Activated CD8-positive, alpha-beta memory T cell treated with anti-CD3 and anti-CD28 coated beads for 4 hours (primary cell): ENCODE measurements around the gene TXNIP.

Source experiments
- DNase-seq, 2 donors: peaks; one replicate each; pipeline ENCODE4 v3.0.0-alpha.2; 2020; ENCODE audit warnings: low read depth in 2 of 2

TXNIP gene

GRCh38 chr1:145963265-145964019, 32.9 kb downstream of the TXNIP start:
- no peak for DNase-seq

DNA sequence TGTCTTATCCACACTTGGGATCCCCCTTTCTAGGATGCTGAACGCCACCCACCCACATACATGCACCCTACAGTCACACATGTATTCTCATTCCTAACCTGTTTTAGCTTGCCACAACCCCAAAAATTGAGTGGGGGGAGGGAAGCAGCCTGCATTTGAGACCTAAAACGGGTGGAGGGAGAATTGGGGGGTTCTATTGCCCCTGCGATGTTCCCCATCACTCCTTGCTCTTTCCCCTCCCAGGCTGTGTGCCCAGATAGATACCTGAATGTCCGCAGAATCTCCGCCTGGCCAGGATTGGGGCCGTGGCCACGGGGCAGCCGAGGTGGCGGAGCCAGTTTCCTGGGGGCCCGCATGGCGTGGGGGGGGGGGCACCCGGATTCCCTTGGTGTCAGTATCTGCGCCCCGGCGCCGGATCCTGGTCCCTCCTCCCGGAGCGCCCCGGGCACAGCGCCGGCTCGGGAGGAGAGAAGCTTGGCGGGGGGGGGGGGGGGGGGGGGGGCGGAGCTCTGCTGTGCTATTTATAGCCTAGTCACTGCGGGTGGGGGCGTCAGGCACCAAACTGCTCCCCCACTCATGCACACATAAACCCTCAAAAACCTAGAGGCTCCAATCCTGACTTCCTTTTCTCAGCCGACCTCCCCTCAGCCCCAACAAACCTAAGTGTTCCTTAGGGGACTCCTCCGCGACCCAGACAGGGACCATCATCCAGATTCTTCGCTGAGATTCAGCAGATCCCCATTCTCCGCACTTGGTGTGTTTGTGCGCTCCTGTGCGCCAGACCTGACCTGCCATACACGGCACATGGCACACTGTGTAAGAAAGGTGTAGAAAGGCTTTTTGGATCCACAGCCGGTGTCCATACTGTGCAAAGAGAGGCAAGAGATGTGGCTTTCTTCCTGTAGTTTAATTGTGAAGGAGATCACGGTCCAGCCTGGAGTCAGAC, 33.9 kb downstream of the TXNIP start:
- DNase-seq = no peak

GRCh38 chr1:145961425-145962156, 34.8 kb downstream of the TXNIP start:
- no peak for DNase-seq

- DNase-seq = no peak
Measured at GRCh38 chr1:145961109-145961424, 35.3 kb downstream of the TXNIP start.

DNA sequence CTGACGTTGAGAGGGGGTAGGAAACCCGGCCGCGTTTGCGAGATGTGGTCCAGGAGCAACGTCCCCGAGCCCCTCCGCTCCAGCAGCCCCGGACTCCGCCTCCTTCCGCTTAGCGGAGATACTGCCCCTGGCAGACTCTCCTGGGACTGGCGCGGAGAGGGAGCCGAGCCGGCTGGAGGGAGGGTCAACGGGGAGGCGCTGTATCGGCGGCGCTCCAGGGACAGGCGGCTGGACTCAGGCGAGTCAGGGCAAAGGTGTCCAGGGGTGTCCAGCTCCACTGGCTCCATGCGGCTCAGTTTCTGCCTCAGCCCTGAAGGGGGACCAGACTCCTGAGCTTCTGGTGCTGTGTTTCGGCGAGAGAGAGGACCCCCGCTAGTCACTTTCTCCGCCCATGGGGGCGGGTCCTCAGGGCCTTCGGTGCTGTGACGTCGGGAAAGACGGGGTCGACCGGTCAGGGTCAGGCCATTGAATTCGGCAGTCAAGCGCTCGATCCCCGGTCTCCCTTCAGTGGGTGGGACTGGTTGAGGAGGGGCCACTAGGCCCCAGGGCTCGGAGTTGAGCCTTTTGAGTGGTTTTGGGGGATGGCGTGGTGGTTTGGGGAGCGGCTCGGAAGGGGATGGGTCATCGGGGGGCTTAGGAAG, 35.8 kb downstream of the TXNIP start:
- DNase-seq = no peak

GRCh38 chr1:145959957-145960467, 36.4 kb downstream of the TXNIP start:
- no peak for DNase-seq

GRCh38 chr1:145959333-145959732, 37.0 kb downstream of the TXNIP start:
- DNase-seq = no peak

GRCh38 chr1:145958734-145959133, 37.6 kb downstream of the TXNIP start:
- DNase-seq = no peak

DNA sequence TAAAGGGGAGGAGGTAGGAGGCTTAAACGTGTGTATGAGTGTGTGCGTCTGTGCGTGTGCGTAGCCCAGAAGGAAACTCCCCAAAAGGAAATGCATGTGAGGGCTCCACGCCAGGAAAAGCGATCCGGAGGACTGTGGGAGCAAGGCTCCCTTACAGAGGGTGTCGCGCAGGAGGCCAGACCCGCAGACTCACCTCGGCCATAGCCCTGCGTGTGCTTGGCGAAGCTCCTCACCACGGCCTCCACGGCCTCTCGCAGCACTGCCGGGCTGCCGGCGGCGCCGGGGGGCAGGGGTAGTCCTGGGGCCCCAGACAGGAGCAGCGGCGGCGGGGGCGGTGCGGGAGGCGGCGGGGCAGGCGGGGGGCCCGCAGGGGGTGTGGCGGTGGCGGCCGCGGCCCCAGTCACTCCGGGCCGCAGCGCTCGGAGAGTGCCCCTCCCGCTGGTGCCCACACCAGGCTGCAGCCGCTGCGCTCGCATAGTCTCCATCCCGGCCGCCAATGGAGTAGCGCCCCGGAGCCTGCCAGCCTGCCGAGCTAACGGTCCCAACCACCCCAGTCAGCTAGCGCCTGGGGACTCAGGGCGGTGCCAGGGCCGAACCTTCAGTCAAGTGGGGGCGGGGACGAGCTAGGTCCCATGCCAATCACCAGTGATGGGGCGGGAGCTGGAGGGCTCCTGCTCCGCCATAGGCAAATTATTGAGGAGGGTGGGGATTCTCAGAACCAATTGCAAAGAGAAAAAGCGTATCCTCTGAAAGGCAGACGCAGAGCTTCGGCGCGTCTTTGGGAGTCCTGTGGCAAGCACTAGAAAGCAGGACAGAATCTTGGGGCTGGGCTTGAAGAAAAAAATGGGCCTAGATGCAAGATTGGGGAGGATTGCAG, 38.7 kb downstream of the TXNIP start, which contains the start of gene LIX1L:
TSS of gene LIX1L (minus strand) at position 575 of the 877 bp plus-strand sequence. CDS start at position 485, 90 bp downstream.
- peak; percentile 85 to 86 for DNase-seq

DNA sequence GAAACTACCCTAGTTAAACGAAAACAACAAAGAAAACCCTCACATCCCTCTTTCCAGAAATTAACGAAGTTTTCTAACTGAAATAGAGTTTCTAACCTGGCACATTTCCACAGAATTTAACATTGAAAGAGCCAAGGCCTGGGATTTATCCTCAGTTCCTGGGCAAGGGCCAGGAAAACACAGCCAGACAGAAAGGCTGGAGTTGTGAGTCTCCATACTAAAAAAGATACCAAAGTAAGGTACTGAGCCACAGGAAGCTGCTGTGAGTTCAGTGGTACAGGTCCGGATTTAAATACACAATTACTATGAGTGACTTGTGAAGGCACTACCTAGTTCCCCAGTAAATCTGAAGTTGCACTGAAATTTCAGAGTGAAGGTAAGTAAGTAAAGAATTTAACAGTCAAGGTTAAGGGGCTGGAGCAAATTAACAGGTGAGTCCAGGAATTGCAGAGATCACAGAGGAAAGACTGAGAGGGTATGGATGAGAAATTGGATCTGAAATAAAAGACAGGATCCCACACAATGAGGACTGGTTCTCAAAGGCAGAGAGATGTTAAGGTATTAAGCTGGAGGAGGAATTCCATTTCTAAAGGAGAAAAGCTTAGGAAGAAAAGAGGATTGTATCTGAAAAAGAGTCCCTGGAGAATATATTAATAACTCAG, 39.5 kb downstream of the TXNIP start:
- no peak for DNase-seq

DNA sequence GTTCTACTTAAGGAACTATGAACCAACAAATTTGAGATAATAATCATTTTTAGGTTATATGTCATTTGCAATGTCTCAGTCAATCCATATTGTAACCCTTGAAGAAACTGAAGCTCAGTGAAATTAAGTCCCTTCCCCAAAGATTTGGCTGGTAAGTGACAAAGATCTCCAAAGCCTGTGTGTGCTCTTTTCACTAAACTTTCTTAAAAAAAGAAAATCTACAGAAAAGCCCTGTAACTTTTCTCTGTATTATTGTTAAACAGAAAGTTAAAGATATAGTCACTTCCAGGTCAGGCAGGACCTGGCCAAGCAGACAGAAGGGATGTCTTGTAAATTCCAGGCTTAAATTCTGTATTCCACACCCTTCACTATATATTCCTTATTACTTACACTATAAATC, 40.0 kb downstream of the TXNIP start:
- DNase-seq = no peak

DNA sequence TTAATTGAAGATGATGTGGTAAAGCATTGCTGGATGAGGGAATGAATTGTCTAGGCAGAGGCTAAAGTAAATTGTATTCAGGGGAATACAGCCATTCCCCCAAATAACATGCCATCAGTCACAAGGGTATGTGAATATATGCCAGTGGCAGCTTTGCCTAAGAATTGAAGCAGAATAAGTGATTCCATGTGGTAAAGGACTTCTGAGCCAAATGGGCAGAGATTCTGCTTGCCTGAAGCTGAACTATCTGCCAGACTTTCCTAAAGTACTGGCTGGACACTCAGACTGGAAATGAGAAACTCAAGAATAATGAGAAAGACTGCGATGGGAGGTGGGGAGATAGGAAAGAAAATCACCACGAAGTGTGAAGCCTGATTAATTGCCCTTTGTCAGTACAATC, 40.9 kb downstream of the TXNIP start:
- no peak for DNase-seq

DNA sequence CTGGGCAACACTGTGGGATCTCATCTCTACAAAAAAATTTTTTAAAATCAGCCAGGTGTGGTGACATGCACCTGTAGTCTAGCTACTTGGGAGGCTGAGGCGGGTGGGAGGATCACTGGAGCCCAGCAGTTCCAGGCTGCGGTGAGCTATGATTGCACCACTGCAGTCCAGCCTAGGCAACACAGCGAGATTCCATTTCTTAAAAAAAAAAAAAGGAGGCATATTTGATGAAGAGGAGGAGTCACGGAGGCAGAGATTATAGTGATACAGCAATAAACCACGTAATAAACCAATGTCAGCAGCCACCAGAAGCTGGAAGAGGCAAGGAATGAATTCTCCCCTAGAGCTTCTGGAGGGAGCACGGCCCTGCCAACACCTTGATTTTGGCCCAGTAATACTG, 42.5 kb downstream of the TXNIP start:
- no peak for DNase-seq

- DNase-seq = no peak
Measured at GRCh38 chr1:145952903-145953302, 43.5 kb downstream of the TXNIP start.

GRCh38 chr1:145951526-145951925, 44.9 kb downstream of the TXNIP start:
- no peak for DNase-seq

GRCh38 chr1:145949219-145949618, 47.2 kb downstream of the TXNIP start:
- DNase-seq = no peak

- no peak for DNase-seq
Measured at GRCh38 chr1:145947551-145947950, 48.8 kb downstream of the TXNIP start.

- DNase-seq = no peak
Measured at GRCh38 chr1:145946477-145946986, 49.8 kb downstream of the TXNIP start.

- no peak for DNase-seq
Measured at GRCh38 chr1:145944532-145944931, 51.8 kb downstream of the TXNIP start.

DNA sequence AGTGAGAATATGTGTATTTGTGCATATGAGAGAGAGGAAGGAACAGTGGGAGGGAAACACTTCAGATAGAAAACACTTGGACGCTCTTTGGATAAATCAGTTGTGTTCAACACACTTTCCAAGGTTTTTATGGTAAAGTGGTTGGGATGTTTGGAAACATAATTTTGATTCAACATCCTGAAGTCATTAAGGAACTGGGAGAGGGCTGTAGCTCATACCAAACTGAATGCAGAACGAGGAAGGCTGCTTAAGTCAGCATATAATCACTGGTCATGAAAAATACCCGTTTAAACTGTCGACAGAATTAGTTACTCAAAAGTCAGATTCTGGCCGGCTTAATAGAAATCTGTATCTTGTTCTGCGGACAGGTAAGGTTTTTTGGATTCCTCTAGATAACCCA, 53.5 kb downstream of the TXNIP start:
- DNase-seq = no peak
